Measurements from ENCODE around the gene SPIN3. TPM values are rescaled to one million over a fixed set of nuclear protein-coding genes. Genes with fewer than 3 reads are reported as not detected.
A peak's percentile ranks its signal among the peaks of the same experiment; 100 is the strongest.
"Not testable (repeated sequence)": the region's sequence is repeated elsewhere in the genome, so short reads cannot be mapped to it uniquely, and the experiment has no call there.

SPIN3 gene
- total RNA-seq (2014; rRNA removed; shearing (Covaris generic)): 24.0 and 26.5 TPM in 2 replicates
- 36.9 and 55.6 TPM in 2 replicates for polyA plus RNA-seq (2014; cell fraction: nucleus; rRNA removed)

GRCh38 chrX:56995271-56995994, at the start of gene SPIN3:
Gene SPIN3, minus strand, starts transcription at chrX:56995541. Its CDS starts 594 bp downstream, at chrX:56994947.
- DNase-seq (ENCODE audit: extremely low read depth, low read depth): peak; percentile 85

- DNase-seq (ENCODE audit: extremely low read depth, low read depth): no peak
Measured at GRCh38 chrX:57044245-57044644, 48.9 kb upstream of the SPIN3 start.

GRCh38 chrX:57037265-57037664, 41.9 kb upstream of the SPIN3 start:
- DNase-seq (ENCODE audit: extremely low read depth, low read depth): not testable (repeated sequence)

GRCh38 chrX:56994375-56995270, 718 bp downstream of the SPIN3 start:
- DNase-seq (ENCODE audit: extremely low read depth, low read depth): no peak

- DNase-seq (ENCODE audit: extremely low read depth, low read depth): no peak
Measured at GRCh38 chrX:56987741-56988140, 7.6 kb downstream of the SPIN3 start.

GRCh38 chrX:56986138-56986537, 9.2 kb downstream of the SPIN3 start:
- no peak for DNase-seq (ENCODE audit: extremely low read depth, low read depth)

- DNase-seq (ENCODE audit: extremely low read depth, low read depth): peak; percentile 45
Measured at GRCh38 chrX:56978172-56978571, 17.2 kb downstream of the SPIN3 start.

GRCh38 chrX:56975611-56976010, 19.7 kb downstream of the SPIN3 start:
- DNase-seq (ENCODE audit: extremely low read depth, low read depth): no peak

GRCh38 chrX:56974408-56974807, 20.9 kb downstream of the SPIN3 start:
- no peak for DNase-seq (ENCODE audit: extremely low read depth, low read depth)

- no peak for DNase-seq (ENCODE audit: extremely low read depth, low read depth)
Measured at GRCh38 chrX:56969559-56969958, 25.8 kb downstream of the SPIN3 start.

GRCh38 chrX:56968980-56969379, 26.4 kb downstream of the SPIN3 start:
- DNase-seq (ENCODE audit: extremely low read depth, low read depth): no peak

- DNase-seq (ENCODE audit: extremely low read depth, low read depth): no peak
Measured at GRCh38 chrX:56963377-56963776, 32.0 kb downstream of the SPIN3 start.

GRCh38 chrX:56947699-56948098, 47.6 kb downstream of the SPIN3 start:
- DNase-seq (ENCODE audit: extremely low read depth, low read depth): no peak

- DNase-seq (ENCODE audit: extremely low read depth, low read depth): not testable (repeated sequence)
Measured at GRCh38 chrX:56946201-56946600, 49.1 kb downstream of the SPIN3 start.

- not testable (repeated sequence) for DNase-seq (ENCODE audit: extremely low read depth, low read depth)
Measured at GRCh38 chrX:56945226-56945625, 50.1 kb downstream of the SPIN3 start.

- no peak for DNase-seq (ENCODE audit: extremely low read depth, low read depth)
Measured at GRCh38 chrX:56943264-56943663, 52.1 kb downstream of the SPIN3 start.

Other genes starting within 250 kb of the SPIN3 start
- gene SPIN2B, start 126.0 kb upstream of the SPIN3 start, total RNA-seq (2014; rRNA removed; shearing (Covaris generic)): 5.3 and 8.0 TPM in 2 replicates
- 0.35 TPM in 1 of 2 replicates, not detected in the other for gene SPIN2A, start 141.9 kb upstream of the SPIN3 start, total RNA-seq (2014; rRNA removed; shearing (Covaris generic))

Measured in NCI-H460 (cell line).